Measurements from ENCODE around the gene PHAX.
"Not testable (repeated sequence)": the region's sequence is repeated elsewhere in the genome, so short reads cannot be mapped to it uniquely, and the experiment has no call there.

PHAX gene

GRCh38 chr5:126603402-126603991 is 2.8 kb downstream of the PHAX start:
- FAIRE-seq (no peak), DNase-seq (ENCODE audit: insufficient read length, low spot score) (no peak)

GRCh38 chr5:126605525-126605924 is 4.8 kb downstream of the PHAX start:
- DNase-seq (ENCODE audit: insufficient read length, low spot score), result no peak
- no peak for FAIRE-seq

- FAIRE-seq (no peak), DNase-seq (ENCODE audit: insufficient read length, low spot score) (no peak)
These were observed 9.4 kb downstream of the PHAX start for GRCh38 chr5:126610160-126610559.

- DNase-seq (ENCODE audit: insufficient read length, low spot score) (no peak), FAIRE-seq (no peak)
These were observed 9.9 kb downstream of the PHAX start for GRCh38 chr5:126610616-126611015.

- DNase-seq (ENCODE audit: insufficient read length, low spot score), result no peak
These were observed 13.3 kb downstream of the PHAX start for GRCh38 chr5:126613941-126614592.

GRCh38 chr5:126615286-126615685 is 14.5 kb downstream of the PHAX start:
- DNase-seq (ENCODE audit: insufficient read length, low spot score), result no peak
- peak; percentile 92 for FAIRE-seq

More at GRCh38 chr5:126613941-126614592, 13.3 kb downstream of the PHAX start:
- FAIRE-seq, result peak; percentile 28

GRCh38 chr5:126617603-126618002 is 16.9 kb downstream of the PHAX start:
- not testable (repeated sequence) for FAIRE-seq; DNase-seq (ENCODE audit: insufficient read length, low spot score)

- FAIRE-seq, result no peak
- DNase-seq (ENCODE audit: insufficient read length, low spot score), result no peak
These were observed 19.0 kb downstream of the PHAX start for GRCh38 chr5:126619781-126620180.

GRCh38 chr5:126624534-126624933 is 23.8 kb downstream of the PHAX start:
- DNase-seq (ENCODE audit: insufficient read length, low spot score), result no peak
- FAIRE-seq, result no peak

- FAIRE-seq (no peak), DNase-seq (ENCODE audit: insufficient read length, low spot score) (no peak)
These were observed 27.4 kb downstream of the PHAX start for GRCh38 chr5:126628102-126628501.

GRCh38 chr5:126631920-126632319 is 31.2 kb downstream of the PHAX start:
- DNase-seq (ENCODE audit: insufficient read length, low spot score), result no peak
- no peak for FAIRE-seq

- FAIRE-seq, result no peak
- DNase-seq (ENCODE audit: insufficient read length, low spot score), result no peak
These were observed 32.8 kb downstream of the PHAX start for GRCh38 chr5:126633552-126633951.

- no peak for FAIRE-seq
- no peak for DNase-seq (ENCODE audit: insufficient read length, low spot score)
These were observed 34.8 kb downstream of the PHAX start for GRCh38 chr5:126635585-126635984.

GRCh38 chr5:126636956-126637355 is 36.2 kb downstream of the PHAX start:
- no peak for FAIRE-seq

GRCh38 chr5:126640866-126641265 is 40.1 kb downstream of the PHAX start:
- FAIRE-seq, result peak; percentile 44

More at GRCh38 chr5:126636956-126637355, 36.2 kb downstream of the PHAX start:
- DNase-seq (ENCODE audit: insufficient read length, low spot score), result no peak

GRCh38 chr5:126641387-126641786 is 40.6 kb downstream of the PHAX start:
- FAIRE-seq, result peak; percentile 79
- DNase-seq (ENCODE audit: insufficient read length, low spot score), result no peak

More at GRCh38 chr5:126640866-126641265, 40.1 kb downstream of the PHAX start:
- no peak for DNase-seq (ENCODE audit: insufficient read length, low spot score)

GRCh38 chr5:126645132-126645531 is 44.4 kb downstream of the PHAX start:
- no peak for DNase-seq (ENCODE audit: insufficient read length, low spot score)
- FAIRE-seq, result peak; percentile 8

- DNase-seq (ENCODE audit: insufficient read length, low spot score) (no peak), FAIRE-seq (no peak)
These were observed 46.3 kb downstream of the PHAX start for GRCh38 chr5:126647071-126647470.

- no peak for FAIRE-seq
- no peak for DNase-seq (ENCODE audit: insufficient read length, low spot score)
These were observed 47.7 kb downstream of the PHAX start for GRCh38 chr5:126648471-126648870.

- DNase-seq (ENCODE audit: insufficient read length, low spot score); FAIRE-seq: not testable (repeated sequence)
These were observed 48.3 kb downstream of the PHAX start for GRCh38 chr5:126649057-126649456.

- DNase-seq (ENCODE audit: insufficient read length, low spot score); FAIRE-seq: not testable (repeated sequence)
These were observed 49.0 kb downstream of the PHAX start for GRCh38 chr5:126649709-126650108.

GRCh38 chr5:126650463-126650862 is 49.7 kb downstream of the PHAX start:
- DNase-seq (ENCODE audit: insufficient read length, low spot score) (no peak), FAIRE-seq (no peak)

Data from GM19239 (cell line).